GM18909 (cell line): ENCODE measurements around the gene AACS.
"Not testable (repeated sequence)": the region's sequence is repeated elsewhere in the genome, so short reads cannot be mapped to it uniquely, and the experiment has no call there.

ENCODE experiments used
- ATAC-seq: cut with Tn5 transposase; IDR thresholded peaks from one replicate; pipeline ENCODE4 v1.9.1; 2021; ENCODE audit warnings: mild to moderate bottlenecking; ENCODE audit not compliant: unreplicated experiment, poor library complexity

The AACS gene

GRCh38 chr12:125089626-125090025 is 24.4 kb downstream of the AACS start:
- no peak for ATAC-seq

- no peak for ATAC-seq
These were observed 25.2 kb downstream of the AACS start for GRCh38 chr12:125090437-125090836.

- ATAC-seq = no peak
These were observed 26.2 kb downstream of the AACS start for GRCh38 chr12:125091401-125091800.

- no peak for ATAC-seq
These were observed 27.1 kb downstream of the AACS start for GRCh38 chr12:125092108-125092871.

GRCh38 chr12:125092872-125093680 is 27.8 kb downstream of the AACS start:
- no peak for ATAC-seq

GRCh38 chr12:125093681-125094330 is 28.6 kb downstream of the AACS start:
- ATAC-seq = no peak

GRCh38 chr12:125096894-125097293 is 31.7 kb downstream of the AACS start:
- ATAC-seq = no peak

GRCh38 chr12:125097427-125097826 is 32.2 kb downstream of the AACS start:
- no peak for ATAC-seq

GRCh38 chr12:125098676-125099408 is 33.6 kb downstream of the AACS start:
- ATAC-seq = no peak

GRCh38 chr12:125099409-125099782 is 34.2 kb downstream of the AACS start:
- no peak for ATAC-seq

- ATAC-seq = no peak
These were observed 35.6 kb downstream of the AACS start for GRCh38 chr12:125100551-125101434.

GRCh38 chr12:125104982-125105381 is 39.7 kb downstream of the AACS start:
- ATAC-seq = no peak

GRCh38 chr12:125105600-125105999 is 40.4 kb downstream of the AACS start:
- ATAC-seq = no peak

GRCh38 chr12:125110641-125111360 is 45.6 kb downstream of the AACS start:
- no peak for ATAC-seq

- no peak for ATAC-seq
These were observed 46.2 kb downstream of the AACS start for GRCh38 chr12:125111403-125111802.

- ATAC-seq = not testable (repeated sequence)
These were observed 47.4 kb downstream of the AACS start for GRCh38 chr12:125112614-125113013.

- ATAC-seq = no peak
These were observed 48.0 kb downstream of the AACS start for GRCh38 chr12:125113263-125113662.

- no peak for ATAC-seq
These were observed 48.6 kb downstream of the AACS start for GRCh38 chr12:125113789-125114188.
